Gastroesophageal sphincter (tissue), 3 donors: ENCODE results near the gene XRCC1.

ENCODE experiments used
- CTCF ChIP-seq, 4 experiments: fragments of 200-600 bp in 2 of 4; fragments of 450-650 bp in 2 of 4; sonication (generic) in 1 of 4; IDR thresholded peaks; one replicate each; pipeline ENCODE4 v1.5.1; 2017 to 2019; ENCODE audit warnings: antibody characterized with exemption in 4 of 4, mild to moderate bottlenecking in 2 of 4, moderate library complexity in 2 of 4
- EP300 ChIP-seq: sonication (generic); formaldehyde crosslinking; IDR thresholded peaks from one replicate; pipeline ENCODE4 v1.6.1; 2017; ENCODE audit warnings: antibody characterized with exemption, mild to moderate bottlenecking
- POLR2A ChIP-seq, 2 donors: fragments of 450-650 bp; IDR thresholded peaks; one replicate each; pipeline ENCODE4 v1.6.1; 2017; ENCODE audit warnings: antibody characterized with exemption in 2 of 2, mild to moderate bottlenecking in 2 of 2, moderate library complexity in 1 of 2
- POLR2AphosphoS5 ChIP-seq: sonication (generic); formaldehyde crosslinking; IDR thresholded peaks from one replicate; pipeline ENCODE4 v1.6.1; 2017; ENCODE audit warnings: antibody characterized with exemption

- TF ChIP-seq POLR2A (IDR thresholded peaks at IDR 0.05), result no peak
- TF ChIP-seq CTCF (IDR thresholded peaks at IDR 0.05), result no peak
- TF ChIP-seq EP300, result no peak
- TF ChIP-seq POLR2AphosphoS5, result no peak
Measured at GRCh38 chr19:43616306-43616705, 41.0 kb upstream of the XRCC1 start.
